ENCODE data around the gene BACH2. TPM values are rescaled to one million over a fixed set of nuclear protein-coding genes. Genes with fewer than 3 reads are reported as not detected.

BACH2 gene
- polyA plus RNA-seq, 1 of the 3 experiments (the other 2 are of a cell fraction) = 0.46 TPM

- H3K9me3 ChIP-seq = no peaks in the 10 kb centered on the region
- no peaks in the 10 kb centered on the region for H3F3A ChIP-seq (replicated peaks; ENCODE audit: insufficient read depth)
- H3K4me2 ChIP-seq = no peak overlapping the region
- peaks cover 20 to 42% of the 10 kb centered on the region in 2 experiments; a peak in 3 of 4 replicates for H3K4me1 ChIP-seq (ENCODE audit: control insufficient read depth in 1 of 2, insufficient read depth in 2 of 2, low read depth in 1 of 2, low read length in 1 of 2)
- H3K9me2 ChIP-seq = no peaks in the 10 kb centered on the region
- H3K27ac ChIP-seq (ENCODE audit: low read depth in 2 of 2, low read length in 1 of 2) = peak overlapping the region in 1 of 2 experiments; percentile 99; a peak in 1 of 4 replicates
- H2AFZ ChIP-seq (ENCODE audit: low read depth) = no peak overlapping the region
- POLR2A ChIA-PET = interaction anchor here (0.6 kb wide), 1 partner anchor 79 kb away, joined by 3 read pairs; no protein-coding TSS in a partner anchor
- CTCF ChIA-PET = interaction anchor here (0.8 to 11.0 kb wide), 11 partner anchors 10 to 504 kb away, joined by 3 to 114 read pairs (median 3); partner anchors contain the start of gene MDN1
- DNase-seq = no peak
- TF ChIP-seq CTCF (IDR thresholded peaks at IDR 0.05) = no peak
- no peak for TF ChIP-seq POLR2AphosphoS5 (IDR thresholded peaks at IDR 0.05; ENCODE audit: low read depth, low read length)
- no peak for TF ChIP-seq RFX5 (IDR thresholded peaks at IDR 0.05; ENCODE audit: low read length)
- no peak for TF ChIP-seq TCF12 (IDR thresholded peaks at IDR 0.05)
- TF ChIP-seq ZBTB33 (IDR thresholded peaks at IDR 0.05; ENCODE audit: borderline replicate concordance, low read depth) = no peak
- no peak for TF ChIP-seq TAF1 (IDR thresholded peaks at IDR 0.05; ENCODE audit: borderline replicate concordance, low read depth, low read length)
- TF ChIP-seq USF1 (IDR thresholded peaks at IDR 0.05; ENCODE audit: borderline replicate concordance, low read depth) = no peak
- TF ChIP-seq CHD2 (IDR thresholded peaks at IDR 0.05; ENCODE audit: low read length, partially characterized antibody) = no peak
- TF ChIP-seq EZH2phosphoT487 (IDR thresholded peaks at IDR 0.05; ENCODE audit: borderline replicate concordance, low read depth) = no peak
- TF ChIP-seq EP300 (IDR thresholded peaks at IDR 0.05; ENCODE audit: borderline replicate concordance in 1 of 2, low read depth in 1 of 2, low read length in 1 of 2) = no peak
- TF ChIP-seq GABPA (IDR thresholded peaks at IDR 0.05; ENCODE audit: low read depth) = no peak
- WGBS (ENCODE audit: low lambda C conversion rate) = 85% methylated on average over 3 of the region's 3 CpGs
- H3K79me2 ChIP-seq (ENCODE audit: insufficient read depth) = no peaks in the 10 kb centered on the region
- H3K27me3 ChIP-seq (ENCODE audit: insufficient read depth) = no peaks in the 10 kb centered on the region
- H3K4me3 ChIP-seq (ENCODE audit: low read depth in 2 of 2, low read length in 1 of 2) = no peak overlapping the region
- H4K20me1 ChIP-seq (ENCODE audit: insufficient read depth) = no peaks in the 10 kb centered on the region
- no peaks in the 10 kb centered on the region for H3K36me3 ChIP-seq (replicated peaks in 1 of 2; ENCODE audit: control insufficient read depth in 1 of 2, insufficient read depth in 2 of 2, low read length in 1 of 2)
- no peak overlapping the region for H3K9ac ChIP-seq
Observed at GRCh38 chr6:89974834-89975233, 321.8 kb downstream of the BACH2 start.

GRCh38 chr6:89972025-89972381 lies 324.6 kb downstream of the BACH2 start:
- H3F3A ChIP-seq (replicated peaks; ENCODE audit: insufficient read depth) = no peaks in the 10 kb centered on the region
- ChIA-PET POLR2A (no interaction called here), CTCF (interaction anchor here (1.0 to 11.0 kb wide), 10 partner anchors 10 to 507 kb away, joined by 3 to 114 read pairs (median 4); no protein-coding TSS in a partner anchor)
- WGBS (ENCODE audit: low lambda C conversion rate) = 98% methylated on average over 9 of the region's 9 CpGs
- no peak overlapping the region for H3K4me3 ChIP-seq (ENCODE audit: low read depth in 2 of 2, low read length in 1 of 2)
- no peaks in the 10 kb centered on the region for H3K79me2 ChIP-seq (ENCODE audit: insufficient read depth)
- no peak overlapping the region for H3K4me2 ChIP-seq
- H3K27ac ChIP-seq (ENCODE audit: low read depth in 2 of 2, low read length in 1 of 2) = no peak overlapping the region
- peaks cover 5 to 26% of the 10 kb centered on the region in 2 experiments; a peak in 3 of 4 replicates for H3K4me1 ChIP-seq (ENCODE audit: control insufficient read depth in 1 of 2, insufficient read depth in 2 of 2, low read depth in 1 of 2, low read length in 1 of 2)
- DNase-seq = no peak
- no peaks in the 10 kb centered on the region for H4K20me1 ChIP-seq (ENCODE audit: insufficient read depth)
- no peaks in the 10 kb centered on the region for H3K36me3 ChIP-seq (replicated peaks in 1 of 2; ENCODE audit: control insufficient read depth in 1 of 2, insufficient read depth in 2 of 2, low read length in 1 of 2)
- H3K27me3 ChIP-seq (ENCODE audit: insufficient read depth) = no peaks in the 10 kb centered on the region
- no peaks in the 10 kb centered on the region for H3K9me2 ChIP-seq
- no peak overlapping the region for H3K9ac ChIP-seq
- no peaks in the 10 kb centered on the region for H3K9me3 ChIP-seq
- H2AFZ ChIP-seq (ENCODE audit: low read depth) = no peak overlapping the region
- TF ChIP-seq USF2 (IDR thresholded peaks at IDR 0.05; ENCODE audit: borderline replicate concordance, low read depth, low read length) (no peak), POLR2AphosphoS5 (IDR thresholded peaks at IDR 0.05; ENCODE audit: low read depth, low read length) (no peak), NRF1 (IDR thresholded peaks at IDR 0.05; ENCODE audit: low read depth, low read length) (no peak), MAX (IDR thresholded peaks at IDR 0.05; ENCODE audit: low read depth) (no peak), RAD21 (IDR thresholded peaks at IDR 0.05; ENCODE audit: low read length) (no peak), RFX5 (IDR thresholded peaks at IDR 0.05; ENCODE audit: low read length) (no peak), TAF1 (IDR thresholded peaks at IDR 0.05; ENCODE audit: borderline replicate concordance, low read depth, low read length) (no peak), FOXM1 (IDR thresholded peaks at IDR 0.05; ENCODE audit: low read depth) (no peak), PBX3 (IDR thresholded peaks at IDR 0.05) (no peak), SIN3A (IDR thresholded peaks at IDR 0.05; ENCODE audit: borderline replicate concordance, low read depth, low read length) (no peak), ELF1 (IDR thresholded peaks at IDR 0.05) (no peak), FOXJ3 (CRISPR knock-in tag; IDR thresholded peaks at IDR 0.05) (no peak)

All from SK-N-SH (cell line).